T-helper 1 cell treated with Interleukin-12 subunit alpha and Interleukin-12 subunit beta and Interleukin-4 antibody, amounts not matched to agents 30 μg/mL and 1 μg/mL, for 36 hours (primary cell): ENCODE results near the gene RNPS1.
A peak's percentile ranks its signal among the peaks of the same experiment; 100 is the strongest.
"Not testable (repeated sequence)": the region's sequence is repeated elsewhere in the genome, so short reads cannot be mapped to it uniquely, and the experiment has no call there.

Source experiments
- H3K27ac Mint-ChIP-seq: one replicate; pipeline ENCODE4 v1.8.0; 2021; ENCODE audit warnings: mild to moderate bottlenecking, mixed read lengths
- H3K27me3 Mint-ChIP-seq: one replicate; pipeline ENCODE4 v1.8.0; 2021; ENCODE audit warnings: low read depth, mixed read lengths
- H3K36me3 Mint-ChIP-seq: one replicate; pipeline ENCODE4 v1.8.0; 2021; ENCODE audit warnings: low read depth, mixed read lengths
- H3K4me1 Mint-ChIP-seq: one replicate; pipeline ENCODE4 v1.8.0; 2021; ENCODE audit warnings: low read depth, mixed read lengths
- H3K4me3 Mint-ChIP-seq: one replicate; pipeline ENCODE4 v1.8.0; 2021; ENCODE audit warnings: mild to moderate bottlenecking, moderate library complexity, mixed read lengths
- H3K9me3 Mint-ChIP-seq: one replicate; pipeline ENCODE4 v1.8.0; 2021; ENCODE audit warnings: mixed read lengths

The RNPS1 gene

DNA sequence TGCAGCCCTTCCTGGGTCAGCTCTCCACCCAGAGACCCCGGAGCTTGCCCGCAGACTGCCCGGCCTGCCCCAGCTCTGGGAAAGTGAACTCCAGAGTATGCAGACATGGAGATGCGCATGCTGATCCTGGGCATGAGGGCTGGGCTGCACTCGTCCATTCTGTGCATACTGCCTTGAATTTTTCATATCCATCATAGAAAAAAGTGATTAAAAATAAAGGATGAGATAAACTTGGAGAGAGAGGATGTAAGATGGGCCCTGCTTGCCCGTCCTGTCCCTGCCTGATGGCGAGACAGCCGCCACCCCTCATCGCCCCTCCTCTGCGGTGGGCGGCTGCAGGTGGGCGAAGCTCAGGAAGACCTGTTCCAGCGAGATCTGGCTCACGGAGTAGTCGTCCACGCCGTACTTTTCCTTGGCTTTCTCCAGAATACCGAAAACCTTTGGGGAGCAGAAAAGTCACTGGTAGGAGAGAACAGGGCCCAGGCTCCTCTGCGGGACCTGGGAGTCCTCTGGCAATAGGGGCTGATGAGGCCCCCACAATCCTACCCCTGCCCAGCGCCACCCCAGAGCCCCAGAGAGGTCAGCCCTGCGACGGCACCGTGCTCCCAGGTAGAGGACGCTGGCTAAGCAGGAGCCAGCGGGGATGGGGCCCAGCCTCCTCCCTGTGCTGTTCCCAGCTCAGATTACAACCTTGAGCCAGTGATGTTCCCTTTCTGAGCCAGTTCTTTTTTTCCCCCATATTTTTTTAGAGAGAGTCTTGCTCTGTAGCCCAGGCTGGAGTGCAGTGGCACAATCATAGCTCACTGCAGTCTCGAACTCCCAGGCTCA lies 8.7 kb upstream of the RNPS1 start:
- no peak overlapping the region for H3K4me3 Mint-ChIP-seq
- H3K27me3 Mint-ChIP-seq, result no peaks in the 10 kb centered on the region
- H3K27ac Mint-ChIP-seq, result no peak overlapping the region
- H3K4me1 Mint-ChIP-seq, result no peaks in the 10 kb centered on the region
- no peaks in the 10 kb centered on the region for H3K36me3 Mint-ChIP-seq
- H3K9me3 Mint-ChIP-seq, result no peaks in the 10 kb centered on the region

DNA sequence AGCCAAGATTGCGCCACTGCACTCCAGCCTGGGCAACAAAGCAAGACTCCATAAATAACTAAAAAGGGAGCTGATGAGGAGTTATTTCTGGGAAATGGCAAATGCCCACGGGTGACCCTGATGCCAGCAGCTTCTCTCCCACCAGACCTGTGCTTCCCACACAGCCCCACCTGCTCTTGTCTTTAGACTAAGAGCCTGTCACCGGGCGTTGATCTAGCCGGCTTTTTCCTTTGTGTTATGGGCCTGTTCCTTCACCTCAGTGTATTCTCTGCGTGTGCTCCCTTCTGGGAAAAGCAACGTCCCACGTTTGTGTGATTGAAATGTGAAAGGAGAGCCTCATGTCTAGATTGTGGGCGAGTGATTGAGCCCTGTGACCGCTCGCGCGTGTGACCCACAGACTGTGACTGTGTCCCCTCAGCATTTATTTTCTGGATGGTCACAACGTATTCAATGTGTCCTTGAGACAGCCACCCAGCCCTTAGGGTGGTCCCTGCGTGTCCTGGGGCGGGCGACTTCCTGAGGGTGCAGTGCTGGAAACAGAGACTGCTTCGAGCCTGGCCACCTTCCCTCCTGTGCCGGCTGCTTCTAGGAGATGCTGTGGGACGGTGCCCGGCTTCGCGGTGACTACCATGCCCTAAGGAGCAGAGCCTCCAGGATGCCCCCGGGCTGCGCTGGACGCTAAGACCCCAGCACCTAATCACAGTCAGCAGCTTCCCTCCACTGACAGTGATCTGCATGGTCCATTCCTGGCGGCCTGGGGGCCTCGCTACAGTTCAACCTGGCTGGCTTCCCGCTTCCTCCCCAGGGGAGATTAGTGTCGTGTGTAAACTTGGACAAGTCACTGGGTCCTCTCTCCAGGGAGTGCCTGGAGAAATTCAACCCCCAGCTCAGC lies 7.8 kb upstream of the RNPS1 start:
- H3K36me3 Mint-ChIP-seq, result no peaks in the 10 kb centered on the region
- H3K27me3 Mint-ChIP-seq, result no peaks in the 10 kb centered on the region

DNA sequence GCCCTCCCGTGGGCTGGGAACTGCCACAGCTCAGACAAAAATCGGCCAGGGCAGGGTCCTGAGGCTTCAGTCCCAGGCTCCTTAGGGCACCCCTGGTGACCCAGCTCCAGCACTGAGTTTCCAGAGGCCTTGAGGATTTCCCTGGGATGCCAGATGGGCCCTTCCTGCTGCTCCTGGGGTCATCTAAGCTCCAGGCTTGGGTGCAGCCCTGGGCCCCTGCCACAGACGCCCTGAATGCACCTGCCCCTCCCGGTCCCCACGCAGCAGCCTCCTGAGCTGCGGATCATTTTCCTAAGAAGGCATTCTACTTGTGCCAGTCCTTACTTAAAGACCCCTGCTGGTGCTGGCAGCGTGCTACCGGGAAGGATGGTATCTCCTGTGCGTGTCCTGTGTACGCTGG lies 6.0 kb upstream of the RNPS1 start:
- Mint-ChIP-seq H3K36me3 (no peaks in the 10 kb centered on the region), H3K27me3 (no peaks in the 10 kb centered on the region), H3K9me3 (no peaks in the 10 kb centered on the region), H3K27ac (no peak overlapping the region), H3K4me1 (peaks cover 4% of the 10 kb centered on the region), H3K4me3 (no peak overlapping the region)

More for the DNA sequence above, 7.8 kb upstream of the RNPS1 start:
- H3K9me3 Mint-ChIP-seq, result no peaks in the 10 kb centered on the region
- H3K27ac Mint-ChIP-seq, result no peak overlapping the region
- no peak overlapping the region for H3K4me3 Mint-ChIP-seq
- no peaks in the 10 kb centered on the region for H3K4me1 Mint-ChIP-seq

DNA sequence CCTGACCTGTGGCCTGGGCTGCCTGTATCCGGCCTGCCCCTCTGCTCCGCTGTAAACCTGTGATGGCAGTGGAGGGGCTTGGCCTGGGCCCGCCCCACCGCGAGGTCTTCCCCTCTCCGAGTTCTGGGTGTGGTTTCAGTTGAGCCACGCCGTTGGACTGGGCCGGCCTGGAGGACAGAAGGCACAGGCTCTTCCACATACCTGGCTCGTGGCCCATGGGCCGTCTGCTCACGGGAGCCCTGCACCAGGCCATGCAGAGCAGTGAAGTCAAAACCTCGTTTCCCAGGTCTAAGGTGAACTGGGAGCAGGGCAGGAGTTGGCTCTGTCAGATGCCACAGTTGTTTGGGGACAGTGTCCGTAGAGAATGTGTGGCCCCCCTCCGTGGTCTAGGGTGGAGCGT lies 5.6 kb upstream of the RNPS1 start:
- Mint-ChIP-seq H3K9me3 (no peaks in the 10 kb centered on the region), H3K4me3 (no peak overlapping the region), H3K4me1 (peaks cover 4% of the 10 kb centered on the region), H3K27me3 (no peaks in the 10 kb centered on the region), H3K27ac (no peak overlapping the region), H3K36me3 (no peaks in the 10 kb centered on the region)

DNA sequence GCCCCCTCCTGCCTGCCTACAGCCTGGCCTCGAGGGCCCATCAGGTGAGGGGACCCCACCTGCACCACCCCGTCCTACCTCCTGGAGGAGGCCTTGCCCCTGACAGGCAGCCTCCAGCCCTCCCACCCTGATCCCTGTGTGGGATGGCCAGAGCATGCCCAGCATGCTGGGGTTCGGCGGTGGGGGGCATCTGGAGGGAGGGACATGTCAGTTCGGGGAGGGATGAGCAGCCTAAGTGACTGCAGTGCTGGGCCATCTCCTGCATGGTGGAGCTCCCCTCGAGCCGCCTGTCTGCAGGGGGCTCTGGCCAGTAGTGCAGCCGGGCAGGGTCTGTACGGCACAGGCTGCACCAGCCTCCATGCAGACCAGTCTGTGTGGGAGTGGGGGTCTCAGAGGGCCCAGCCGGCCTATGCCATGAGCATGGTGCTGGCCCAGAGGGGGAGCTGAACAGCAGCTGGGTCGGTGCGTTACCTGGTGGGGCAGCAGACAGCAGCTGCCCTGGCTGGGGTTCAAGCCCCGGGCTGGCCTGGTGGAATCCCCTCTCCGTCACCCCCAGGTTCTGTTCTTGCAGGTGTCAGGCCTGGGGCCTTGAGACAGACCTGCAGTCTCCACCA lies 4.0 kb upstream of the RNPS1 start:
- no peak overlapping the region for H3K27ac Mint-ChIP-seq
- peaks cover 7% of the 10 kb centered on the region for H3K4me1 Mint-ChIP-seq
- peaks cover 5% of the 10 kb centered on the region for H3K36me3 Mint-ChIP-seq
- H3K9me3 Mint-ChIP-seq, result no peaks in the 10 kb centered on the region
- no peak overlapping the region for H3K4me3 Mint-ChIP-seq
- no peaks in the 10 kb centered on the region for H3K27me3 Mint-ChIP-seq

DNA sequence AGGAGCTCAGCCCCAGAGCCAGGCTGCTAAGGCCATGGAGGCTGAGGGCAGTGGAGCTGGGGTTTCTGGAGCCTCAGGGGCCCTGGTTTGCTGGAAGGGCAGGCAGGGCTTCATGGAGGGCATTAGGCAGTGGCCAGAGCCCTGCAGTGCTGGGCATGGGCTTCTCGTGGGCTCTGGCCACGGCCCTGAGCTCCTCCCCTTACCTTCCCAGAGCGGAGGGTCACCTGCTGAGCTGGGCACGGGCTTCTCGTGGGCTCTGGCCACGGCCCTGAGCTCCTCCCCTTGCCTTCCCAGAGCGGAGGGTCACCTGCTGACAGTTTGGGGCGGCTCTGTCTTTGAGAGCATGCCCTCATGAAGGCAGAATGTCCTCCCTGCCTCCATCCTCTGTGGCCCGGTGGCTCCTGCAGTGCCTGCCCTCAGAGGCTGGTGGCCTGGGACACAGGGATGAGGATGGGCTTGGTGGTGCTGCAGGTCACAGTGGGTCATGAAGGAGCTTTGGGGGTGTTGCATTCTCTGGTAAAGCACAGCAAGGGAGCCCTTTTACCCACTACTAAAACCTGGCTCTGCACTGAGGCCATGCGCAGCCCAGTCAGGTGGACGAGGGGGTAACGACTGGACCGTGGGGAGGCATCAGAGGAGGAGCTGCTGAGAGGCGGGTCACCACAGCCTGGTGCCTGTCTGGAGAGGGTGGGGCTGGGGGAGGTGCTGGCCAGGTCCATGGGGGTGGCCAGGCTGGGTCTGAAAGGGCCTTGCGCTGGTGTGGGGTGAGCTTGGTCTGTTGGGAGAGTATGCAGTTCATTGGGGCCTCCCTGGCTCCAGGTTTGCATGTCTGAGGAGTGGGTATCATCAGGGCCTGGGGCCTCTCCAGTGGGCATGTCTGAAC lies 2.9 kb upstream of the RNPS1 start:
- H3K9me3 Mint-ChIP-seq, result no peaks in the 10 kb centered on the region
- no peak overlapping the region for H3K27ac Mint-ChIP-seq
- H3K36me3 Mint-ChIP-seq, result peaks cover 15% of the 10 kb centered on the region
- H3K4me3 Mint-ChIP-seq, result no peak overlapping the region
- H3K27me3 Mint-ChIP-seq, result no peaks in the 10 kb centered on the region
- peaks cover 17% of the 10 kb centered on the region for H3K4me1 Mint-ChIP-seq

DNA sequence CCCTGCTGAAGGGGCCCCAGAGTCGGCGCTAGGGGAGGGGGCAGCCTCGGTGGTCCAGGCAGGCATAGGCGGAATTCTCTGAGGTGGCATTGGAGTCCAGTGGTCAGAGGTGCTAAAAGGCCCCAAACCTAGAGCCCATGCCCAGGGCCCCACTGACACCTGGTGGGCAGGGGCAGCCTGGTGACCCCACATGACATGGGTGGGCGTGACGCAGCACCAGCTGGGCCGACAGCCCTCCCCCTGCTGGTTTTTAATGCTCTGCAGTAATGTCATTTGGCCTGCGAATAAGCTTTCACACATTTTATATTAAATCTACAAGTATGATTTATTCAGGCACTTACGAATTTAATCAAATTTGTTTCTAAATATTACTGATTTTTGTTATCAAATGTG lies 2.1 kb upstream of the RNPS1 start:
- Mint-ChIP-seq H3K36me3 (peaks cover 16% of the 10 kb centered on the region), H3K9me3 (no peaks in the 10 kb centered on the region), H3K27me3 (no peaks in the 10 kb centered on the region), H3K4me1 (peaks cover 19% of the 10 kb centered on the region), H3K27ac (no peak overlapping the region), H3K4me3 (peak overlapping the region; percentile 94)

DNA sequence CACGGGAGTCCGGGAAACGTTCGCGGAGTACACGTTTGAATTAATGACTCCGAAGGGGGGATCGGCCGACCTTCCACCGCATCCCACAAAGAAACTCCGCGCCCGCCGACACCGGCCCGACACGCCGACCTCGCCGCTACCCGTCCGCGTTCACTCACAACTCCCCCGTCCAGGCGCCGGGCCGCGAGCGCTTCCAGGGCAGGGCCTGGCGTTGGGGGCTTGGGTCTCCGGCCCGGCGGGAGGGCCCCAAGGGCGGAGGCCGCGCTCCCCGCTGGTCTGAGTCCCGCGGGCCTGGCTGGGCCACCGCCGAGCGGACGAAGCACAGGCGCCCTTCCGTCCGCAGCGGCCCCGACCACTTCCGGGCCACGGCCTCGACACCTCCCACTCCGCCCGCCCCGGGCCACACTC lies 417 bp downstream of the RNPS1 start:
- H3K27me3 Mint-ChIP-seq, H3K9me3 Mint-ChIP-seq: not testable (repeated sequence)
- H3K4me1 Mint-ChIP-seq, result peaks cover 21% of the 10 kb centered on the region
- H3K27ac Mint-ChIP-seq, result peak overlapping the region; percentile 99
- peaks cover 30% of the 10 kb centered on the region for H3K36me3 Mint-ChIP-seq
- peak overlapping the region; percentile 94 for H3K4me3 Mint-ChIP-seq

DNA sequence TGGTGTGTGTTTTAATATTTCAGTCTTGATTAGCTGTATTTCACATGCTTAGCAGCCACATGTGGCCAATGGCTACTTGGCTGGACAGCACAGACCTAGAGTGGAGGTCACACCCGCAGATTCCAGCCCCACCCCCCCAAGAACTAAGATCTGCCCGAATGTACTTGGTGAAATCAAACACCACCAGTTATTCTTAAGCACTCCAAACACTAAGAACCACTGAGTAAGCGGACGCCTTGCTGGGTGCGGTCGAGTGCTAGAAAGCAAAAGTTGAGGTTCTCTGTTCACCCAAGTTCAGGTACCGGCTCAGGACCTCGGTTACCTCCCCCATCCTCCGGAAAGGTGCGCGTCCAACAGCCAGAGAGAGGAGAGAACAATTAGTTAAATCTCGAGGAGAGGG lies 1.0 kb downstream of the RNPS1 start:
- peak overlapping the region; percentile 94 for H3K4me3 Mint-ChIP-seq
- H3K27ac Mint-ChIP-seq, result peak overlapping the region; percentile 90
- H3K36me3 Mint-ChIP-seq, result peaks cover 36% of the 10 kb centered on the region
- H3K4me1 Mint-ChIP-seq, result peaks cover 21% of the 10 kb centered on the region
- not testable (repeated sequence) for H3K27me3 Mint-ChIP-seq, H3K9me3 Mint-ChIP-seq

DNA sequence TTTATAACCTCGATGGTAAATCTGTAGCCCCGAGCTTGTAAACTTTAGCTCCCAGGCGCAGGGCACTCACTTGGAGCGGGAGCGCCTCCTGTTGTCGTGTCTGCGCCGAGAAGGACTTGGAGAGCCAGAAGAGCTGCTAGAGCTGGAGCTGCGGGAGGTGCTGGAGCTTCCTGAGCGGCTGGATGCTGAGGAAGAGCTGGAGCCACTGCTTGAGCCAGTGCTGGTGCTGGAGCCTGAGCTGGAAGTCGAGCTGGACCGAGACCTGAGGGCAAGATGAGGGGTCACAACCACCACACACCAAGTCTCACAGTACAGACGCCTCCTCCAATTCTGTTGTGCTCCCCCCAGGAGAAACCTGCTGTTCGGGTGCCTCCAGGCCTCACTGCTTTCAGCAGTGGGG lies 4.9 kb downstream of the RNPS1 start:
- peaks cover 17% of the 10 kb centered on the region for H3K4me1 Mint-ChIP-seq
- not testable (repeated sequence) for H3K9me3 Mint-ChIP-seq, H3K4me3 Mint-ChIP-seq, H3K27me3 Mint-ChIP-seq, H3K27ac Mint-ChIP-seq
- peaks cover 48% of the 10 kb centered on the region for H3K36me3 Mint-ChIP-seq

DNA sequence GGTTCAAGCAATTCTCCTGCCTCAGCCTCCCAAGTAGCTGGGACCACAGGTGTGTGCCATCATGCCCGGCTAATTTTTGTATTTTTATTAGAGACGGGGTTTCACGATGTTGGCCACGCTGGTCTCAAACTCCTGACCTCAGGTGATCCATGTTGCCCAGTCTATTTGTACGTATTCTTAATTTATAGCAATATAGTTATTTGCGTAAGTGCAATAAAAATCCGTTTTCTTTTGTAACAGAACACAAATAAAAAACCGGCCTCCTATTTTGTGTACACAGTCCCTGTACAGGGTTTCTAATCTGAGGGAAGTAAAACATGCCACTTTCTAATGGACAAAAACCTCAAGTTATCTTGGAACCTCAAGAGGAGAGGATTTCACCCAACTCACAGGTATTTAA lies 7.7 kb downstream of the RNPS1 start:
- no peak overlapping the region for H3K4me3 Mint-ChIP-seq

DNA sequence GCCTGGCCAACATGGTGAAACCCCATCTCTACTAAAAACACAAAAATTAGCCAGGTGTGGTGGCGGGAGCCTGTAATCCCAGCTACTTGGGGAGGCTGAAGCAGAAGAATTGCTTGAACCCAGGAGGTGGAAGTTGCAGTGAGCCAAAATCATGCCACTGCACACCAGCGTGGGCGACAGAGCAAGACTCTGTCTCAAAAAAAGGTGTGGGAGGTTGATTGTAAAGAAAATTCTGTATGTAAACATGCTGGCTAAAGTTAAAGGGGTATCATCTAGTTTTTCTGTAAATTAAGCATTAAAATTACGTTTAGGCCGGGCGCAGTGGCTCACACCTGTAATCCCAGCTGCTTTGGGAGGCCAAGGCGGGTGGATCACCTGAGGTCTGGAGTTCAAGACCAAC lies 9.4 kb downstream of the RNPS1 start:
- H3K4me1 Mint-ChIP-seq, H3K4me3 Mint-ChIP-seq, H3K27me3 Mint-ChIP-seq, H3K27ac Mint-ChIP-seq, H3K9me3 Mint-ChIP-seq: not testable (repeated sequence)
- H3K36me3 Mint-ChIP-seq, result peaks cover 53% of the 10 kb centered on the region

More for the DNA sequence above, 7.7 kb downstream of the RNPS1 start:
- peaks cover 57% of the 10 kb centered on the region for H3K36me3 Mint-ChIP-seq
- no peaks in the 10 kb centered on the region for H3K27me3 Mint-ChIP-seq
- peaks cover 3% of the 10 kb centered on the region for H3K4me1 Mint-ChIP-seq
- no peaks in the 10 kb centered on the region for H3K9me3 Mint-ChIP-seq
- H3K27ac Mint-ChIP-seq, result no peak overlapping the region

DNA sequence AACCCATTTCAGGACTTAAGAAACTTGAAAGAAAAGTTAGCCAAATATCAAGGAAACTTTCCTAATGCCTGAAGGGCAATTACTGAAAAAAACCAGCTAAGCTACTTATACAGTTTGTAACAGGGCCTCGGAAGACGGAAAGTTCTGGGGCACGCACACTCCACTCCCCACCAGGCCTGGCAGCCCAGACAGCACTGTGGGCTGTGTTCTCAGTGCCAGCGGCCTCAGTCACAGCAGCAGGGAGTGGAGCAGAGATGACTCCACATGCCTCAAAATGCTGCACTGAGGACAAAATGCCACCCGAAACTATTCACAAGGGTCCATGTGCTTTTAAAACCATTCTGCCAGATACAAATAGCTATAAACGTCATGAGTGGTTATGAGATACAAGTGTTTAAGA lies 10.2 kb downstream of the RNPS1 start:
- Mint-ChIP-seq H3K27ac (no peak overlapping the region), H3K4me3 (no peak overlapping the region), H3K9me3 (no peaks in the 10 kb centered on the region), H3K36me3 (peaks cover 55% of the 10 kb centered on the region), H3K4me1 (no peaks in the 10 kb centered on the region), H3K27me3 (no peaks in the 10 kb centered on the region)

DNA sequence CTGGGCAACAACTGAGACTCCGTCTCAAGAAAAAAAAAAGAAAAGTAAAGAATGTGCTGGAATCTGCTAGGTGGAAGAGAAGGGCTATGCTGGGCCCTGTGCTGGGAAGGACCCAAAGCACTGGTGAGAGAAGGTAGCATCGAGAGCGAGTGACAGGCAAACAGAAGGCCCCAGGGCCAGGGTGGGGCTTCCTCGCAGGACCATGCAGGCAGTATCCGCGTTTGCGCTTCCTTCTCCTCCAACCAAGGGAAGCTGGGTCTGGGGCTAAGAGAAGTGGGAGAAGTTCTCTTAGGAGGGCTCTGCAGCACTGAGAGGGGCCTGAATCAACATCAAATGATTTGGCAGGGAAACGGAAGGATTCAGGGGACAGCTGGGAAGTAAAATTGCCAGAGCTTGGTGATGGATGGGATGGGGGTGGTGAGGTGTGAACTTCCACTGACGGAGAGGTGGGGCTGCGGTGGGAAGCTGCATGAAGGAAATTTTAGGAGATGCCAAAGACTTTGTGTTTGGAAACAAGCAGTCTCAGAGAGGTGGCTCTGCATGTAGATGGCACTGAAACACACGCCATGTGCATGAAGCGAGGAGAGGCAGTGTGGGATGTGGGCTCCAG lies 11.3 kb downstream of the RNPS1 start:
- H3K27ac Mint-ChIP-seq, result no peak overlapping the region
- H3K4me1 Mint-ChIP-seq, result no peaks in the 10 kb centered on the region
- peaks cover 47% of the 10 kb centered on the region for H3K36me3 Mint-ChIP-seq
- no peaks in the 10 kb centered on the region for H3K27me3 Mint-ChIP-seq
- no peaks in the 10 kb centered on the region for H3K9me3 Mint-ChIP-seq
- no peak overlapping the region for H3K4me3 Mint-ChIP-seq
